ENCODE measurements around the gene HYOU1.

HYOU1 gene

DNA sequence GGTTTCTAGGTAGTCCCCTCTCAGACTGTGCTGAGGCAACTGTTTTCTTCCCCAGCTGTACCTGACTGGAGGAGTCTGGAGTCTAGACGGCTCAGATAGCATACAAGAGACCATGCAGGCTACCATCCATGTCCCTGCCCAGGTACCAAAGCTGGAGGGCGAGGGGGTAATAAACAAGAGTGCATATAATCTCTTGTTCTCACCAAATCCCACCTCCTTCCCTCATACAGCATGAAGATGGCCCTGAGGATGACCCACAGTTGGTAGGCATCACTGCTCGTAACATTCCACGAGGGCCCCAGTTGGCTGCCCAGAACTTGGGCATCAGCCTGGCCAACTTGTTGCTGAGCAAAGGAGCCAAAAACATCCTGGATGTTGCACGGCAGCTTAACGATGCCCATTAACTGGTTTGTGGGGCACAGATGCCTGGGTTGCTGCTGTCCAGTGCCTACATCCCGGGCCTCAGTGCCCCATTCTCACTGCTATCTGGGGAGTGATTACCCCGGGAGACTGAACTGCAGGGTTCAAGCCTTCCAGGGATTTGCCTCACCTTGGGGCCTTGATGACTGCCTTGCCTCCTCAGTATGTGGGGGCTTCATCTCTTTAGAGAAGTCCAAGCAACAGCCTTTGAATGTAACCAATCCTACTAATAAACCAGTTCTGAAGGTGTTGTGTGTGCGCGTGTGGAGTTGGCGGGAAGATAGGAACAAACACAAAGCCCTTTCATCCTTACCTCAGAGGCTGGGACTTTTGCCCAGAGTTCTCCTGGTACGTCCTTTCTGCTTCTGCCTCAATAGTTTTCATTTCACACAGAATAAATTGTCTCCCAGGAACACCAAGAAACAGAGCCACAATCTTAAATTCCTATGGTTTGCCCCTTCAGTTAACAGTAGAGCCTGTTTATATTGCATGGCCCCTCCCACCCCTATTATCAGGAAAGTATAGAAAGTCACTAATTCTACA is 36.2 kb upstream of the HYOU1 start:
- in situ Hi-C loops (cut with HindIII; ENCODE audit: low sequenced_read_pairs), result no loop called here
- H3K4me3 ChIP-seq (ENCODE audit: low read depth, low read length), result peak overlapping the region; percentile 73
- TF ChIP-seq CTCF (IDR thresholded peaks at IDR 0.05; ENCODE audit: low read depth, low read length, missing control alignments), result no peak
- peak; percentile 81 for DNase-seq (ENCODE audit: low read depth)

GRCh38 chr11:119091966-119092879 is 35.2 kb upstream of the HYOU1 start:
- no peak for TF ChIP-seq CTCF (IDR thresholded peaks at IDR 0.05; ENCODE audit: low read depth, low read length, missing control alignments)
- H3K4me3 ChIP-seq (ENCODE audit: low read depth, low read length), result peak overlapping the region; percentile 73
- in situ Hi-C loops (cut with HindIII; ENCODE audit: low sequenced_read_pairs), result no loop called here
- DNase-seq (ENCODE audit: low read depth), result no peak

DNA sequence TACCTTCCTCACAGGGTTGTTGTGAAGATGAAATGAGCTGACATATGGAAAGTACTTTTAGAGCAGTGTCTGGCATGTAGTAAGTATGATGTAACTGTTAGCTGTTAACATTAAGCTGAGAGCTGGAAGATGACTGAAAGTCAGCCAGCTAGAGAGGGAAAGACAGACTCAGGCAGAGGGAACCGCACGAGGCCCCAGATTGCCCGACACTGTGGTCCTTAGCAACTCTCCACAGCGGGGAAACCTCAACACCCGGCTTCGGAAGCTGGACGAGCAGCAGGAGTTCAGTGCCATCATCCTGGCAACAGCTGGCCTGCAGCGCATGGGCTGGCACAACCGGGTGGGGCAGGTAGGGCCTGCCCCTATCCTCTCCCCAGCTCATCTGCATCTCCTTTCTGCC is 34.2 kb upstream of the HYOU1 start:
- no peak for DNase-seq (ENCODE audit: low read depth)
- no peak for TF ChIP-seq CTCF (IDR thresholded peaks at IDR 0.05; ENCODE audit: low read depth, low read length, missing control alignments)
- no peak overlapping the region for H3K4me3 ChIP-seq (ENCODE audit: low read depth, low read length)
- in situ Hi-C loops (cut with HindIII; ENCODE audit: low sequenced_read_pairs), result no loop called here

DNA sequence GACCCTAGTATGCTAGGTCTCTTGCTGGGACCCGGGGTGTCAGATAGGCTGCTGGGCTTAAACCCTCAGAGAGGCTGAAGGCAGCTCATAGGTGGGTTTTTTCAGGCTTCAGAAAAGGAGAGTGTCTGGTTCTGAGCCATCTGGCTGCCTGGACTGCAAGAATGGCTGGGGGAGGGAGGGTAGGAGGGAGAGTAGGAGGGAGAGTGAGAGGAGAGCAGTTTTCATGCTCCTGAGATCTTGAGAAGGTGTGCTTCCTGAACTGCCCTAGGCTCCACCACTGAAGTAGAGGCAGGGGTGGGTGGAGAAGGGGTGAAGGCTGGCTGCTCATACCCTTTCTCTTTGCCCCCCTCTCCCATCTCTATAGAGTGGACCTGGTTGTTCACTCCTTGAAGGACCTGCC is 32.3 kb upstream of the HYOU1 start:
- TF ChIP-seq CTCF (IDR thresholded peaks at IDR 0.05; ENCODE audit: low read depth, low read length, missing control alignments), result no peak
- in situ Hi-C loops (cut with HindIII; ENCODE audit: low sequenced_read_pairs), result no loop called here
- DNase-seq (ENCODE audit: low read depth), result no peak
- H3K4me3 ChIP-seq (ENCODE audit: low read depth, low read length), result no peak overlapping the region

GRCh38 chr11:119088406-119088805 is 31.4 kb upstream of the HYOU1 start:
- DNase-seq (ENCODE audit: low read depth), result no peak
- in situ Hi-C loops (cut with HindIII; ENCODE audit: low sequenced_read_pairs), result no loop called here
- H3K4me3 ChIP-seq (ENCODE audit: low read depth, low read length), result no peak overlapping the region
- no peak for TF ChIP-seq CTCF (IDR thresholded peaks at IDR 0.05; ENCODE audit: low read depth, low read length, missing control alignments)

DNA sequence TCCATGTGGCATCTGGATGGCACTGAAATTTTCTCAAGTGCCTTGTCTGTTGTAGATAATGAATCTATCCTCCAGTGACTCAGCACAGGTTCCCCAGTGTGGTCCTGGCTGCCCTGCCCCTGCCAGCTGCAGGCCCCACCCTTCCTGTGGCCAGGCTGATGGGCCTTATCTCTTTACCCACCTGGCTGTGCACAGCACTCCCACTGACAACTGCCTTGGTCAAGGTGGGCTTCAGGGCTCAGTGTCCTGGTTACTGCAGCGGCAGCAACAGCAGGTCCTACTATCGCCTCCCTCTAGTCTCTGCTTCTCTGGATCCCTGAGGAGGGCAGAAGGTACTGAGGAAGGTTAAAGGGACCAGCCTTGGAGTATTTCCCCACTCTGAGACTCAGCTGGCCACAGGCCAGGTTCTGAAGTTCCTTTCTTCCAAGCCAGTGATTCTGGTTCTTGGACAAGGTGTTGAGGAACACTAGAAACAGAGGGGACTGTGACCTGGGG is 30.8 kb upstream of the HYOU1 start:
- no peak for TF ChIP-seq CTCF (IDR thresholded peaks at IDR 0.05; ENCODE audit: low read depth, low read length, missing control alignments)
- DNase-seq (ENCODE audit: low read depth), result no peak
- no peak overlapping the region for H3K4me3 ChIP-seq (ENCODE audit: low read depth, low read length)
- in situ Hi-C loops (cut with HindIII; ENCODE audit: low sequenced_read_pairs), result no loop called here

All from astrocyte of the cerebellum (primary cell).